HepG2 (cell line): ENCODE results near the gene SPAG9.

Experiments used
- ARNT ChIP-seq: fragments of 450-650 bp; IDR thresholded peaks from 2 replicates; pipeline ENCODE4 v1.6.1; 2017
- CREB1 ChIP-seq, 2 experiments: fragments of 450-650 bp in 1 of 2; IDR thresholded peaks; 2 replicates each; pipeline ENCODE4 v1.6.1; 2016 to 2017; ENCODE audit warnings: control low read depth in 1 of 2, mild to moderate bottlenecking in 1 of 2, missing compliant biosample characterization in 1 of 2, missing genetic modification characterization in 1 of 2
- FOXM1 ChIP-seq: sonication (generic); formaldehyde crosslinking; IDR thresholded peaks from 2 replicates; pipeline ENCODE4 v1.5.0; 2020; ENCODE audit warnings: missing genetic modification reagents
- POLR2AphosphoS5 ChIP-seq: IDR thresholded peaks from 2 replicates; pipeline ENCODE4 v1.6.1; 2012; ENCODE audit warnings: low read depth, low read length
- SUZ12 ChIP-seq: fragments of 150-350 bp; IDR thresholded peaks from 2 replicates; pipeline ENCODE4 v1.6.1; 2014; ENCODE audit warnings: low read depth, low read length
- TEAD3 ChIP-seq: optimal IDR thresholded peaks from 2 replicates; pipeline ENCODE3; 2016; ENCODE audit warnings: borderline replicate concordance
- TF ChIP-seq, protein P1 (sequence below): sonication (generic); formaldehyde crosslinking; IDR thresholded peaks from 2 replicates; pipeline ENCODE4 v1.5.0; 2020; ENCODE audit warnings: mild to moderate bottlenecking, missing genetic modification reagents, moderate library complexity

DNA sequence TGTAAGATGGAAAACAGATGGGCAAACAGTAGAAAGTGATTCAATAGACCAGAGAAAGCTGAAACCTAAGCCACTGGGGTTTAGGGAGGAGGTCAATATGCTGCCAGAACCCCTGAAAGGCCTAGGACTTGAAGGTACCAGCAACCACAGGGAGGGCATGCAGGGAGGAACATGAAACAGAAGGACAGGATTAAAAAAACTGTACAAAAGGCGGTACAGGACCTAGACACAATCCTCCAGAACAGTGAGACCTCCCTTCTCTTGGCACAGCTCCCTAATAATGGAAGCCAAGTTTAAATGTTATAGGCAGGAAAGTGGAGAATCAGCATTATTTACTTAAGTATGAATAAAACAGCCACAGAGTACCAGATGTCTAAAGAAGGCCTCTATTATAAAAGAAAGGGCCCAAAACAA, 105.5 kb downstream of the SPAG9 start:
- TF ChIP-seq CREB1 (IDR thresholded peaks at IDR 0.05) (no peak), CREB1 (CRISPR knock-in tag; IDR thresholded peaks at IDR 0.05) (no peak), ARNT (no peak), TEAD3 (CRISPR knock-in tag) (no peak), FOXM1 (no peak), POLR2AphosphoS5 (no peak), SUZ12 (no peak)
- TF ChIP-seq, protein P1, sequence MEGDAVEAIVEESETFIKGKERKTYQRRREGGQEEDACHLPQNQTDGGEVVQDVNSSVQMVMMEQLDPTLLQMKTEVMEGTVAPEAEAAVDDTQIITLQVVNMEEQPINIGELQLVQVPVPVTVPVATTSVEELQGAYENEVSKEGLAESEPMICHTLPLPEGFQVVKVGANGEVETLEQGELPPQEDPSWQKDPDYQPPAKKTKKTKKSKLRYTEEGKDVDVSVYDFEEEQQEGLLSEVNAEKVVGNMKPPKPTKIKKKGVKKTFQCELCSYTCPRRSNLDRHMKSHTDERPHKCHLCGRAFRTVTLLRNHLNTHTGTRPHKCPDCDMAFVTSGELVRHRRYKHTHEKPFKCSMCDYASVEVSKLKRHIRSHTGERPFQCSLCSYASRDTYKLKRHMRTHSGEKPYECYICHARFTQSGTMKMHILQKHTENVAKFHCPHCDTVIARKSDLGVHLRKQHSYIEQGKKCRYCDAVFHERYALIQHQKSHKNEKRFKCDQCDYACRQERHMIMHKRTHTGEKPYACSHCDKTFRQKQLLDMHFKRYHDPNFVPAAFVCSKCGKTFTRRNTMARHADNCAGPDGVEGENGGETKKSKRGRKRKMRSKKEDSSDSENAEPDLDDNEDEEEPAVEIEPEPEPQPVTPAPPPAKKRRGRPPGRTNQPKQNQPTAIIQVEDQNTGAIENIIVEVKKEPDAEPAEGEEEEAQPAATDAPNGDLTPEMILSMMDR (CRISPR knock-in tag), result no peak
